Caco-2 (cell line): ENCODE results near the gene NIPAL3. TPM values are rescaled to one million over a fixed set of nuclear protein-coding genes. Genes with fewer than 3 reads are reported as not detected.

Experiments
- BruUV-seq: library from RNA; stranded (reverse); fragments of 400-500 nt; replicated peaks from 2 replicates; lab custom pipeline; 2021; lab: Mats Ljungman, UMichigan
- CTCF ChIA-PET: fragments of 300-600 bp; sonication (Branson Sonifier 250); formaldehyde crosslinking; loops from one replicate; lab custom pipeline; 2022; ENCODE audit warnings: antibody characterized with exemption; lab: Charles Lee
- POLR2A ChIA-PET: fragments of 300-600 bp; sonication (Branson Sonifier 250); formaldehyde crosslinking; loops from one replicate; lab custom pipeline; 2022; ENCODE audit warnings: antibody characterized with exemption; lab: Charles Lee
- DNase-seq, 2 experiments: peaks; one replicate each; pipeline versions ENCODE4 v3.0.0 to v3.0.0-alpha.2; 2020 to 2022
- H3K27me3 ChIP-seq: replicated peaks from 2 replicates; pipeline ENCODE4 v1.6.0; 2011; ENCODE audit warnings: low read length; ENCODE audit not compliant: control insufficient read depth, insufficient read depth
- H3K36me3 ChIP-seq: 2 replicates; pipeline ENCODE4 v1.5.1; 2011; ENCODE audit warnings: low read length; ENCODE audit not compliant: control insufficient read depth, insufficient read depth
- H3K4me1 ChIP-seq: fragments of 250-450 bp; sonication (Bioruptor Pico); 2 replicates; pipeline ENCODE4 v1.5.1; 2020; ENCODE audit warnings: mild to moderate bottlenecking
- H3K4me3 ChIP-seq: 2 replicates; pipeline ENCODE4 v1.5.1; 2011; ENCODE audit warnings: low read depth, mild to moderate bottlenecking, control low read depth, low read length
- H3K9me3 ChIP-seq: fragments of 250-450 bp; sonication (Bioruptor Pico); 2 replicates; pipeline ENCODE4 v1.5.1; 2020; ENCODE audit warnings: mild to moderate bottlenecking, moderate library complexity
- H3K27ac Mint-ChIP-seq: one replicate; pipeline ENCODE4 v1.8.0; 2022; ENCODE audit warnings: mixed read lengths; ENCODE audit not compliant: unreplicated experiment
- H3K27me3 Mint-ChIP-seq: one replicate; pipeline ENCODE4 v1.8.0; 2022; ENCODE audit warnings: mixed read lengths; ENCODE audit not compliant: insufficient read depth, unreplicated experiment
- H3K36me3 Mint-ChIP-seq: one replicate; pipeline ENCODE4 v1.8.0; 2022; ENCODE audit warnings: mild to moderate bottlenecking, mixed read lengths; ENCODE audit not compliant: insufficient read depth, unreplicated experiment
- H3K4me1 Mint-ChIP-seq: one replicate; pipeline ENCODE4 v1.8.0; 2022; ENCODE audit warnings: low read depth, mixed read lengths; ENCODE audit not compliant: unreplicated experiment
- H3K4me3 Mint-ChIP-seq: one replicate; pipeline ENCODE4 v1.8.0; 2022; ENCODE audit warnings: mild to moderate bottlenecking, moderate library complexity, mixed read lengths; ENCODE audit not compliant: unreplicated experiment
- H3K9me3 Mint-ChIP-seq: one replicate; pipeline ENCODE4 v1.8.0; 2022; ENCODE audit warnings: mixed read lengths; ENCODE audit not compliant: unreplicated experiment
- CTCF ChIP-seq, 2 experiments: fragments of 200-600 bp in 1 of 2; IDR thresholded peaks; 1 replicate in 1 of 2; 2 replicates in 1 of 2; pipeline versions ENCODE4 v1.5.1 to v1.8.0; 2011 to 2022; ENCODE audit warnings: antibody characterized with exemption in 1 of 2, control low read depth in 1 of 2, inconsistent platforms in 1 of 2, low read depth in 1 of 2, low read length in 1 of 2, mild to moderate bottlenecking in 1 of 2, moderate library complexity in 1 of 2; ENCODE audit not compliant: insufficient read depth in 1 of 2, severe bottlenecking in 1 of 2, unreplicated experiment in 1 of 2
- intact Hi-C: fragments of 100-400 bp; cut with micrococcal nuclease; formaldehyde crosslinking; loops from one replicate; pipeline ENCODE4 v1.10.0; 2022; ENCODE audit not compliant: unreplicated experiment
- total RNA-seq: library from RNA; stranded (reverse); gene quantifications from 2 replicates; pipeline ENCODE4 v1.2.3, GENCODE V29; 2022

NIPAL3 gene
- total RNA-seq, 1 experiment from 2014 or later = 9.2 TPM

DNA sequence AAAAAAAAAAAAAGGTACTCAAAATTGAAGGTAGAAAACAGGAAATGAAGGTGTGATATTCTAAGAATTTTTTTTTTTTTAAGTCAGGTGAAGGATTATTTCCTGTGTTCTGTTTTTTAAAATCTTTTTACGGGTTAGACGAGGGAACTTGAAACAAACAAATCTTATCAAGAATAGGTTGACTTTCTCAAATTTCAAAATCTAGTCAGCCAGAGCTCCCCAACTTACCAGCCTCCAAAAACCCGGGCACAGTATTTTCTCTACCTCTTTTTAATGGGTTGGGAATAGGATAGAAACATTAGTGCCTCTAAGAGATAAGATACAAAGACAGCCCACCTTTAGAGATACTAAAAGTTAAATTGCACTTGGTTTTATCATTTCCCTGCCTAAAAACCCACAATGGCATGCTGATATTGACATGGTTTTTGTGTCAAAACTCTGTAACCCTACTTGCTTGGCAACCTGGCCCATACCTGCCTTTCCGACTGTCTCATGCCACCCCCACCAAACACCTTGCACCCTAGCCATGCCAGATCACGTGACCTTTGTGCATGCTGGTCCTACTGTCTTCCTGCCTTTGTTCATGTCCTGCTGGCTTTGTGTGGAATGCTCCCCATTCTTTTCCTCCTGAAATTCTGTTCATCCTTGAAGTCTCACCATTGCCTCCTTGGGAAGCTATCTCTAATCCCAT is 91.2 kb downstream of the NIPAL3 start:
- BruUV-seq = no TSS peak
- Histone ChIP-seq H3K4me3 (no peak overlapping the region), H3K4me1 (peaks cover 5% of the 10 kb centered on the region; the same call in 1 of the 2 replicates), H3K36me3 (no peaks in the 10 kb centered on the region), H3K27me3 (no peaks in the 10 kb centered on the region), H3K9me3 (no peaks in the 10 kb centered on the region)
- H3K27me3 Mint-ChIP-seq = no peaks in the 10 kb centered on the region
- H3K4me1 Mint-ChIP-seq = peaks cover 14% of the 10 kb centered on the region
- H3K9me3 Mint-ChIP-seq = no peaks in the 10 kb centered on the region
- H3K36me3 Mint-ChIP-seq = peaks cover 11% of the 10 kb centered on the region
- no peak for TF ChIP-seq CTCF (IDR thresholded peaks at IDR 0.05; ENCODE audit: insufficient read depth in 1 of 2, low read depth in 1 of 2, low read length in 1 of 2, severe bottlenecking in 1 of 2, unreplicated experiment in 1 of 2)
- no peak overlapping the region for H3K4me3 Mint-ChIP-seq
- no peak overlapping the region for H3K27ac Mint-ChIP-seq
- no peak for DNase-seq
- CTCF ChIA-PET = no interaction called here
- POLR2A ChIA-PET = no interaction called here
- intact Hi-C loops = no loop called here

GRCh38 chr1:24507405-24507804 is 91.8 kb downstream of the NIPAL3 start:
- Histone ChIP-seq H3K4me3 (no peak overlapping the region), H3K9me3 (no peaks in the 10 kb centered on the region), H3K36me3 (no peaks in the 10 kb centered on the region), H3K27me3 (no peaks in the 10 kb centered on the region), H3K4me1 (peaks cover 5% of the 10 kb centered on the region; the same call in 1 of the 2 replicates)
- Mint-ChIP-seq H3K36me3 (peaks cover 12% of the 10 kb centered on the region), H3K4me1 (peaks cover 14% of the 10 kb centered on the region), H3K27ac (no peak overlapping the region), H3K9me3 (no peaks in the 10 kb centered on the region), H3K27me3 (no peaks in the 10 kb centered on the region), H3K4me3 (no peak overlapping the region)
- intact Hi-C loops = no loop called here
- POLR2A ChIA-PET = no interaction called here
- CTCF ChIA-PET = no interaction called here
- no peak for TF ChIP-seq CTCF (IDR thresholded peaks at IDR 0.05; ENCODE audit: insufficient read depth in 1 of 2, low read depth in 1 of 2, low read length in 1 of 2, severe bottlenecking in 1 of 2, unreplicated experiment in 1 of 2)
- no peak for DNase-seq
- BruUV-seq = no TSS peak

- no peaks in the 10 kb centered on the region for H3K9me3 ChIP-seq
- no peak for DNase-seq
- intact Hi-C loops = no loop called here
- no peaks in the 10 kb centered on the region for H3K4me1 ChIP-seq
- no peak overlapping the region for H3K27ac Mint-ChIP-seq
- H3K27me3 ChIP-seq = no peaks in the 10 kb centered on the region
- H3K36me3 ChIP-seq = no peaks in the 10 kb centered on the region
- no peaks in the 10 kb centered on the region for H3K9me3 Mint-ChIP-seq
- H3K4me3 Mint-ChIP-seq = no peak overlapping the region
- TF ChIP-seq CTCF (IDR thresholded peaks at IDR 0.05; ENCODE audit: insufficient read depth in 1 of 2, low read depth in 1 of 2, low read length in 1 of 2, severe bottlenecking in 1 of 2, unreplicated experiment in 1 of 2) = no peak
- H3K36me3 Mint-ChIP-seq = peaks cover 5% of the 10 kb centered on the region
- H3K4me3 ChIP-seq = no peak overlapping the region
- no peaks in the 10 kb centered on the region for H3K27me3 Mint-ChIP-seq
- BruUV-seq = no TSS peak
- ChIA-PET CTCF (interaction anchor here (0.6 kb wide), 1 partner anchor 871 kb away, joined by 3 read pairs; no protein-coding TSS in a partner anchor), POLR2A (no interaction called here)
- H3K4me1 Mint-ChIP-seq = peaks cover 14% of the 10 kb centered on the region
These were observed 93.3 kb downstream of the NIPAL3 start for GRCh38 chr1:24508911-24509310.
